ENCODE results near the gene TTC19.

DNA sequence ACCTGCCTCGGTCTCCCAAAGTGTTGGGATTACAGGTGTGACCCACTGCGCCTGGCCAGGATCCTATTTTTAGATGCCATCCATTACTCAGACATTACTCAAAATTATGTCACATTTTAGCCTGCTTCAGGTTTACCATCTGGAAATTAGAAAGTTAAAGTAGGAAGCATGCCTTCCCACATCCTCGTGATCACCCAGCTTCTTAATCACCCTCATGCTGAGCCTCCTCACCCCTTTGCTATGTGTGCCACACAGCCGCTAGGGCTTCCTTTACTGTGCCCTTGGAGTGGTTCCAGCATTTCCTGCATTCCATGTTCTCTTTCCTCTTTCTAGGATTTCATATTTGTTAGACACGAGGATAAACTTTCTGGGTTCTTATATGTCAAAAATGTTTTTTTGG, 45.4 kb upstream of the TTC19 start:
- TF ChIP-seq POLR2AphosphoS5 (IDR thresholded peaks at IDR 0.05; ENCODE audit: low read depth, low read length) (no peak), SPI1 (IDR thresholded peaks at IDR 0.05; ENCODE audit: low read depth, low read length) (no peak), POLR2A (IDR thresholded peaks at IDR 0.05; ENCODE audit: low read depth, low read length) (no peak), TAF1 (IDR thresholded peaks at IDR 0.05; ENCODE audit: low read depth, low read length) (no peak), POU2F2 (IDR thresholded peaks at IDR 0.05; ENCODE audit: low read depth, low read length) (no peak)

Measured in GM12891 (cell line).